Tibial nerve (tissue), 3 donors: ENCODE data around the gene ASH1L.

Experiments used
- POLR2A ChIP-seq, 2 donors: fragments of 450-650 bp; IDR thresholded peaks; one replicate each; pipeline ENCODE4 v1.6.1; 2017; ENCODE audit warnings: antibody characterized with exemption in 2 of 2, mild to moderate bottlenecking in 2 of 2, moderate library complexity in 2 of 2
- TF ChIP-seq, protein P1 (sequence below), 5 experiments: fragments of 200-600 bp in 3 of 5; fragments of 450-650 bp in 2 of 5; sonication (generic) in 3 of 5; IDR thresholded peaks; one replicate each; pipeline ENCODE4 v1.5.1; 2016 to 2019; ENCODE audit warnings: antibody characterized with exemption in 5 of 5, mild to moderate bottlenecking in 3 of 5, moderate library complexity in 2 of 5

DNA sequence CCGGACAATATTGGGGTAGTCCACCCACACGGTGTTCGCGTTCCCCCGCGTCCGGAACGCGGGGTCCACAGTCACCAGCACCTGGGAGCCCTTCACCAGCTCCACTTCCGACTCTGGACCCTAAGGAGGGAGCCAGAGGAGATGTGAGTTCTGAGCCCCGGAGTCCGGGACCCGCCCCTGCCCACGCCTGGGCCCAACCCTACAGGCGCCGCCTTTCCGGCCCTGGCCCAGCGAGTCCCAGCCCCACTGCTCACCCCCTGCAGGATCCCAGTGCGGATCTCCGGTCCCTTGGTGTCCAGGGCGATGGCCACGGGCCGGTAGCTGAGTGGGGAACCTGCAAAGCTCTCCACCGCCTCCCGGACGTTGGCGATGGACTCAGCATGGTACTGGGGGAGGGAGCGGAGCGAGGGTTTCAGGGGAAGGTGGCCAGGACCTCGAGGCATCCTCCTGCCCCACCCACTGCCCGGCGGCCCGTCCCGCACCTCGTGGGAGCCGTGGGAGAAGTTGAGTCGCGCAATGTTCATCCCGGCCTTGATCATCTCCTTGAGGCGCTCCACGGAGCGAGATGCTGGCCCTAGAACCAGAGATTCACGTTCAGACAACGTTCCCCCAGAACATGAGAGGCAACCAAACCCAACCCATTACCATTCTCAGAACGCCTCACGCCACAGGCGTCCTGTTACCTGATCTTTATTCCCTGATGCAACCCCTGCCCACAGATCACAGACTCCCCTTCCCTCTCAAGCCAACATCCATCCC, 267.2 kb downstream of the ASH1L start:
- TF ChIP-seq, protein P1, sequence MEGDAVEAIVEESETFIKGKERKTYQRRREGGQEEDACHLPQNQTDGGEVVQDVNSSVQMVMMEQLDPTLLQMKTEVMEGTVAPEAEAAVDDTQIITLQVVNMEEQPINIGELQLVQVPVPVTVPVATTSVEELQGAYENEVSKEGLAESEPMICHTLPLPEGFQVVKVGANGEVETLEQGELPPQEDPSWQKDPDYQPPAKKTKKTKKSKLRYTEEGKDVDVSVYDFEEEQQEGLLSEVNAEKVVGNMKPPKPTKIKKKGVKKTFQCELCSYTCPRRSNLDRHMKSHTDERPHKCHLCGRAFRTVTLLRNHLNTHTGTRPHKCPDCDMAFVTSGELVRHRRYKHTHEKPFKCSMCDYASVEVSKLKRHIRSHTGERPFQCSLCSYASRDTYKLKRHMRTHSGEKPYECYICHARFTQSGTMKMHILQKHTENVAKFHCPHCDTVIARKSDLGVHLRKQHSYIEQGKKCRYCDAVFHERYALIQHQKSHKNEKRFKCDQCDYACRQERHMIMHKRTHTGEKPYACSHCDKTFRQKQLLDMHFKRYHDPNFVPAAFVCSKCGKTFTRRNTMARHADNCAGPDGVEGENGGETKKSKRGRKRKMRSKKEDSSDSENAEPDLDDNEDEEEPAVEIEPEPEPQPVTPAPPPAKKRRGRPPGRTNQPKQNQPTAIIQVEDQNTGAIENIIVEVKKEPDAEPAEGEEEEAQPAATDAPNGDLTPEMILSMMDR (IDR thresholded peaks at IDR 0.05): no peak
- no peak for TF ChIP-seq POLR2A (IDR thresholded peaks at IDR 0.05)
